DND-41 (cell line): Measurements from ENCODE around the gene DLX5.

ENCODE experiments used
- ATAC-seq: fragments of 200-7000 bp; cut with Tn5 transposase; 3 replicates; pipeline ENCODE4 v1.9.1; 2021; ENCODE audit warnings: low read depth; ENCODE audit not compliant: insufficient read depth
- DNase-seq: peaks from one replicate; pipeline ENCODE4 v3.0.0-alpha.2; 2020
- H2AFZ ChIP-seq: 2 replicates; pipeline ENCODE4 v1.6.0; 2012; ENCODE audit warnings: low read depth, low read length
- H3K27ac ChIP-seq: 2 replicates; pipeline ENCODE4 v1.5.1; 2012; ENCODE audit warnings: low read length, inconsistent platforms
- H3K27me3 ChIP-seq: fragments of 200-600 bp; sonication (generic); 2 replicates; pipeline ENCODE4 v1.6.0; 2012; ENCODE audit warnings: low read length, mild to moderate bottlenecking, inconsistent platforms; ENCODE audit not compliant: insufficient read depth, poor library complexity
- H3K36me3 ChIP-seq: 2 replicates; pipeline ENCODE4 v1.5.1; 2012; ENCODE audit warnings: low read length, inconsistent platforms; ENCODE audit not compliant: insufficient read depth
- H3K4me1 ChIP-seq: 2 replicates; pipeline ENCODE4 v1.5.1; 2012; ENCODE audit warnings: mild to moderate bottlenecking, low read length; ENCODE audit not compliant: insufficient read depth
- H3K4me2 ChIP-seq: 2 replicates; pipeline ENCODE4 v1.6.0; 2012; ENCODE audit warnings: mild to moderate bottlenecking, moderate library complexity, low read length, inconsistent platforms; ENCODE audit not compliant: insufficient read depth
- H3K4me3 ChIP-seq, 2 experiments: fragments of 200-600 bp in 1 of 2; shearing (Covaris generic) in 1 of 2; 2 replicates each; pipeline ENCODE4 v1.5.1; 2012 to 2016; ENCODE audit warnings: inconsistent platforms in 2 of 2, low read length in 2 of 2, mild to moderate bottlenecking in 2 of 2, low read depth in 1 of 2, moderate library complexity in 1 of 2
- H3K79me2 ChIP-seq: 2 replicates; pipeline ENCODE4 v1.6.0; 2012; ENCODE audit warnings: low read length, inconsistent platforms; ENCODE audit not compliant: insufficient read depth
- H3K9ac ChIP-seq: 2 replicates; pipeline ENCODE4 v1.6.0; 2012; ENCODE audit warnings: low read depth, mild to moderate bottlenecking, inconsistent platforms, low read length, moderate library complexity
- H3K9me3 ChIP-seq: 2 replicates; pipeline ENCODE4 v1.5.1; 2012; ENCODE audit warnings: low read length, moderate library complexity, mild to moderate bottlenecking, inconsistent platforms; ENCODE audit not compliant: insufficient read depth, severe bottlenecking
- H4K20me1 ChIP-seq: 2 replicates; pipeline ENCODE4 v1.6.0; 2012; ENCODE audit warnings: low read length; ENCODE audit not compliant: insufficient read depth
- CTCF ChIP-seq: IDR thresholded peaks from 2 replicates; pipeline ENCODE4 v1.5.1; 2012; ENCODE audit warnings: borderline replicate concordance, low read length, moderate library complexity, mild to moderate bottlenecking; ENCODE audit not compliant: poor library complexity, severe bottlenecking; ENCODE audit errors: extremely low read depth
- EZH2 ChIP-seq: IDR thresholded peaks from 3 replicates; pipeline ENCODE4 v1.6.1; 2012; ENCODE audit warnings: borderline replicate concordance, low read depth, mild to moderate bottlenecking, moderate library complexity, low read length, inconsistent platforms; ENCODE audit not compliant: severe bottlenecking

The DLX5 gene

GRCh38 chr7:97018126-97018601 lies 6.5 kb downstream of the DLX5 start:
- Histone ChIP-seq H2AFZ (no peak overlapping the region), H3K9me3 (no peaks in the 10 kb centered on the region), H4K20me1 (no peaks in the 10 kb centered on the region), H3K79me2 (no peaks in the 10 kb centered on the region), H3K36me3 (no peaks in the 10 kb centered on the region), H3K27ac (no peak overlapping the region), H3K4me3 (no peak overlapping the region), H3K27me3 (peaks cover 5% of the 10 kb centered on the region), H3K4me1 (no peaks in the 10 kb centered on the region), H3K9ac (no peak overlapping the region), H3K4me2 (no peak overlapping the region)
- no peak for ATAC-seq
- DNase-seq, result no peak
- TF ChIP-seq CTCF (no peak), EZH2 (no peak)

- Histone ChIP-seq H4K20me1 (no peaks in the 10 kb centered on the region), H3K79me2 (no peaks in the 10 kb centered on the region), H3K27me3 (peaks cover 5% of the 10 kb centered on the region), H3K27ac (no peak overlapping the region), H3K4me2 (no peak overlapping the region), H3K4me1 (no peaks in the 10 kb centered on the region), H3K9ac (no peak overlapping the region), H3K4me3 (no peak overlapping the region), H3K9me3 (no peaks in the 10 kb centered on the region), H2AFZ (no peak overlapping the region), H3K36me3 (no peaks in the 10 kb centered on the region)
- TF ChIP-seq EZH2, result no peak
- TF ChIP-seq CTCF, result no peak
- DNase-seq, result no peak
- no peak for ATAC-seq
Measured at GRCh38 chr7:97017192-97018125, 7.2 kb downstream of the DLX5 start.

GRCh38 chr7:97016381-97017191 lies 8.0 kb downstream of the DLX5 start:
- ATAC-seq, result no peak
- Histone ChIP-seq H3K4me3 (no peak overlapping the region), H4K20me1 (no peaks in the 10 kb centered on the region), H3K9ac (no peak overlapping the region), H3K27me3 (peaks cover 5% of the 10 kb centered on the region), H3K4me2 (no peak overlapping the region), H3K4me1 (no peaks in the 10 kb centered on the region), H3K79me2 (no peaks in the 10 kb centered on the region), H3K9me3 (no peaks in the 10 kb centered on the region), H3K27ac (no peak overlapping the region), H2AFZ (no peak overlapping the region), H3K36me3 (no peaks in the 10 kb centered on the region)
- no peak for TF ChIP-seq EZH2
- no peak for TF ChIP-seq CTCF
- DNase-seq, result no peak
